Measurements from ENCODE around the gene NECTIN4.

DNA sequence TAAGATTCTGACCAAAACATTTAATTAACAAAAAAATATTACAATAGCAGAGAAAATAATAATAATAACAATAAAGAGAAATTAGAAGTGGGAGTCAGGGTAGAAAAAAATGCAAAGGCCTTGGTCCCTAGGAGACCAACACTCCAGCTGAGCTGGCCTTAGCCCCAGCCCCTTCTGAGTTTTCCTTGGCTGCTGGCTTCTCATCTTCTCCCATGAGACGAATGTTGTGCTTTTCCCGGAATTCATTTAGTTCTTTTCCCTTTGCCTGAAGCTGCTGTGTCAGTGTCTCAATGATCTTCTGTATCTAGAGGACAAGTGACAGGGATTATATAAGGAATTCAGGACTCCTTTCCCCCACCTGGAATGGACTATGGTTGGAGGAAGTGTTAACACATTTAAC is 11.2 kb upstream of the NECTIN4 start:
- TF ChIP-seq, protein P1, sequence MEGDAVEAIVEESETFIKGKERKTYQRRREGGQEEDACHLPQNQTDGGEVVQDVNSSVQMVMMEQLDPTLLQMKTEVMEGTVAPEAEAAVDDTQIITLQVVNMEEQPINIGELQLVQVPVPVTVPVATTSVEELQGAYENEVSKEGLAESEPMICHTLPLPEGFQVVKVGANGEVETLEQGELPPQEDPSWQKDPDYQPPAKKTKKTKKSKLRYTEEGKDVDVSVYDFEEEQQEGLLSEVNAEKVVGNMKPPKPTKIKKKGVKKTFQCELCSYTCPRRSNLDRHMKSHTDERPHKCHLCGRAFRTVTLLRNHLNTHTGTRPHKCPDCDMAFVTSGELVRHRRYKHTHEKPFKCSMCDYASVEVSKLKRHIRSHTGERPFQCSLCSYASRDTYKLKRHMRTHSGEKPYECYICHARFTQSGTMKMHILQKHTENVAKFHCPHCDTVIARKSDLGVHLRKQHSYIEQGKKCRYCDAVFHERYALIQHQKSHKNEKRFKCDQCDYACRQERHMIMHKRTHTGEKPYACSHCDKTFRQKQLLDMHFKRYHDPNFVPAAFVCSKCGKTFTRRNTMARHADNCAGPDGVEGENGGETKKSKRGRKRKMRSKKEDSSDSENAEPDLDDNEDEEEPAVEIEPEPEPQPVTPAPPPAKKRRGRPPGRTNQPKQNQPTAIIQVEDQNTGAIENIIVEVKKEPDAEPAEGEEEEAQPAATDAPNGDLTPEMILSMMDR (IDR thresholded peaks at IDR 0.05; ENCODE audit: borderline replicate concordance, extremely low read depth, low read length, poor library complexity, severe bottlenecking): no peak
- TF ChIP-seq EZH2 (IDR thresholded peaks at IDR 0.05; ENCODE audit: borderline replicate concordance, low read depth, low read length, severe bottlenecking): no peak
